GM10266 (cell line): ENCODE results near the gene SEC62.

Experiments used
- DNase-seq: peaks from one replicate; pipeline ENCODE4 v3.0.0; 2012; ENCODE audit errors: extremely low spot score
- TF ChIP-seq, protein P1 (sequence below): IDR thresholded peaks from 2 replicates; pipeline ENCODE4 v1.5.1; 2012; ENCODE audit warnings: mild to moderate bottlenecking, low read depth; ENCODE audit not compliant: control insufficient read depth, insufficient read depth; ENCODE audit errors: missing control alignments

SEC62 gene, protein sequence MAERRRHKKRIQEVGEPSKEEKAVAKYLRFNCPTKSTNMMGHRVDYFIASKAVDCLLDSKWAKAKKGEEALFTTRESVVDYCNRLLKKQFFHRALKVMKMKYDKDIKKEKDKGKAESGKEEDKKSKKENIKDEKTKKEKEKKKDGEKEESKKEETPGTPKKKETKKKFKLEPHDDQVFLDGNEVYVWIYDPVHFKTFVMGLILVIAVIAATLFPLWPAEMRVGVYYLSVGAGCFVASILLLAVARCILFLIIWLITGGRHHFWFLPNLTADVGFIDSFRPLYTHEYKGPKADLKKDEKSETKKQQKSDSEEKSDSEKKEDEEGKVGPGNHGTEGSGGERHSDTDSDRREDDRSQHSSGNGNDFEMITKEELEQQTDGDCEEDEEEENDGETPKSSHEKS

DNA sequence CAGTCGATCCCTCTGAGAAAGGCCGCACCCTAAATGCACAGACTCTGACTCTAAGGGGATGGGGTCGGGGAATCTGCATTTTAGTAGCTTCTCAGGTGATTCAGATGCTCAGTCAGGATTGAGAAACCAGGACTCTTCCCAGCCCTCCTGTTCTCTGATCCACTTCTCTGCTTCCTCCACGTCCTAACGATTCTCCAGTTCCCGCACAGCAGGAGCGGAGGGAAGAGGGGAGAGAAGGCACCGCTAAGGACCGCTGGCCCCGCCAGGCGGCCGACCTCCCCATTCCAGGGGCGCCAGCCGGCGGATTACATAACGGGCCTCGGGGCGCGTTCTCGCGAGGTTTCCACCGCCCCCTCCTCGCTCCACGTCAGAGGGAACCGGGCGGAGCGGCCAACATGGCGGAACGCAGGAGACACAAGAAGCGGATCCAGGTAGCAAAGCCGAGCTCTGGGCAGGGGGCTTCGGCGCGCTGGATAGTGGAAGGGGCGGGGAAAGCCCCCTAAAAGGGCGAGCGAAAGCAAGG lies at the start of gene SEC62:
Gene SEC62, plus strand, starts transcription at position 380 of the 523 bp plus-strand sequence. Its CDS starts 16 bp downstream, at position 396.
- TF ChIP-seq, protein P1, sequence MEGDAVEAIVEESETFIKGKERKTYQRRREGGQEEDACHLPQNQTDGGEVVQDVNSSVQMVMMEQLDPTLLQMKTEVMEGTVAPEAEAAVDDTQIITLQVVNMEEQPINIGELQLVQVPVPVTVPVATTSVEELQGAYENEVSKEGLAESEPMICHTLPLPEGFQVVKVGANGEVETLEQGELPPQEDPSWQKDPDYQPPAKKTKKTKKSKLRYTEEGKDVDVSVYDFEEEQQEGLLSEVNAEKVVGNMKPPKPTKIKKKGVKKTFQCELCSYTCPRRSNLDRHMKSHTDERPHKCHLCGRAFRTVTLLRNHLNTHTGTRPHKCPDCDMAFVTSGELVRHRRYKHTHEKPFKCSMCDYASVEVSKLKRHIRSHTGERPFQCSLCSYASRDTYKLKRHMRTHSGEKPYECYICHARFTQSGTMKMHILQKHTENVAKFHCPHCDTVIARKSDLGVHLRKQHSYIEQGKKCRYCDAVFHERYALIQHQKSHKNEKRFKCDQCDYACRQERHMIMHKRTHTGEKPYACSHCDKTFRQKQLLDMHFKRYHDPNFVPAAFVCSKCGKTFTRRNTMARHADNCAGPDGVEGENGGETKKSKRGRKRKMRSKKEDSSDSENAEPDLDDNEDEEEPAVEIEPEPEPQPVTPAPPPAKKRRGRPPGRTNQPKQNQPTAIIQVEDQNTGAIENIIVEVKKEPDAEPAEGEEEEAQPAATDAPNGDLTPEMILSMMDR = peak; percentile 78

GRCh38 chr3:169923189-169923588 lies 43.4 kb upstream of the SEC62 start:
- DNase-seq = no peak
- TF ChIP-seq, protein P1 = no peak

More for the DNA sequence above, at the start of gene SEC62:
- DNase-seq = peak; percentile 94

DNA sequence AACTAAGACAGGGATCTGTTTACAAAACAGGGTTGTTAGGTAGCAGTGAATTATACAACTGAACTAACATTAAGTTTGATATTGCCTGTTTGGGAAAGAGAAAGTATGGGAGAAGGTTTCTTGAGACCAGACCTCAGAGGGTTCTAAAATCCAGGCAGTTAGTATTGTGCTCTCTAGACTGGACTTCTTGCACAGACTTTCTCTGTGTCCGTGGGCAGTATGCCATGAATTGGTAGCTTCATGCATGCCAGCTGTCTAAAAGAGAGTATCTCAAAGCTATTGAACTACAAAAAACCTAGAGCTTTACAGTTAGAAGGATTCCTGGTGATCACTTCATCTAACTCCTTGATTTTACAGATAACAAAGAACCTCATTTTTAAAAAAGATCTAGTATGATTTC lies 42.8 kb upstream of the SEC62 start:
- TF ChIP-seq, protein P1 = no peak
- no peak for DNase-seq

DNA sequence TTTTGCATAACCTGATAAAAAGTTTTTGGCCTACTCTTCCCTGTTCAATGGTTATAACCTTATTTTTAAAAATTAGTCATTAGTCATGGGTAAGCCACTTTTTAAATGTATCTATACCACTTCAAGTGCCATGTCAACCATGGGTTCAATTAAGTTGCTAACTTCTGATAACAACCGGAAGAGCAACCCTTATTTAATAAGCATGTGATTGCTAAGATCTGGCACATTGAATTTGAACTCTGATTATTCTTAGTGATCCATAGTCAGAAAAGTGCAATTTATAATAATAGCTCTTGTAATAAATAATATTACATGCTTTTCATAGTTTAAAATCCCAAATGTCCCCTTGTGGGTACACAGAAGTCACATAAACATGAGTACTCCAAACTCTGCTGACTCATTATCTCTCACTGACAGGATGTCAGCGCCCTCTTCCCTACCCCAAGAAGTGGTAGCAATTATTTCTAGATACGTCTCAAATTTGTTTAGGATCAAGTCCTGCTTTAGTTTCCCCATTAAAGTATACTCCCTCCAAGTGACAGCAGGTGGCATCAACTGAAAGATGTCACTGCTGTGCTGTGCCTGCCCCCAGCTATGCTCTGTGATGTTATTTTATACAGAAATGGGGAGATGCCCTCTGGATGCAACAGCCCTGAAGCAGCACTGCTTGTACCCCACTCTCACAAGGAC lies 36.6 kb upstream of the SEC62 start:
- DNase-seq = peak; percentile 48
- TF ChIP-seq, protein P1 = peak; percentile 53

DNA sequence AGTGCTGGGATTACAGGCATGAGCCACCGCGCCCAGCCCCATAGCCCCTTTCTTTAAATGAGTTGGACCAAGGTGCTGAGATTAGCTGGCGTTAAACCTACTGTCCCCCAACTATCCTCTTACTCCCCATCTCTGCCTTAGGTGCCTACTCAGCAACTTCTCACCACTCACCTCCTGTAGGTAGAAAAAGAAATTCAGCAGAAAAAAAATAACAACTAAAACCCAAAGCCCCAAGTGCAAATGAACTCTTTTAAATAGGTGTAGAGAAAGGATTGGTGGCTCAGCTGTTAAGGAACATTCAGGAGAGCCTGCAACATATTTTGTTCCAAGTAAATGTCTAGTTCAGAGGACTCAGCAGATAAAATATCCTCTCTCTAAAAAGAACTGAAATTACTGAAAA lies 35.8 kb upstream of the SEC62 start:
- TF ChIP-seq, protein P1 = no peak

DNA sequence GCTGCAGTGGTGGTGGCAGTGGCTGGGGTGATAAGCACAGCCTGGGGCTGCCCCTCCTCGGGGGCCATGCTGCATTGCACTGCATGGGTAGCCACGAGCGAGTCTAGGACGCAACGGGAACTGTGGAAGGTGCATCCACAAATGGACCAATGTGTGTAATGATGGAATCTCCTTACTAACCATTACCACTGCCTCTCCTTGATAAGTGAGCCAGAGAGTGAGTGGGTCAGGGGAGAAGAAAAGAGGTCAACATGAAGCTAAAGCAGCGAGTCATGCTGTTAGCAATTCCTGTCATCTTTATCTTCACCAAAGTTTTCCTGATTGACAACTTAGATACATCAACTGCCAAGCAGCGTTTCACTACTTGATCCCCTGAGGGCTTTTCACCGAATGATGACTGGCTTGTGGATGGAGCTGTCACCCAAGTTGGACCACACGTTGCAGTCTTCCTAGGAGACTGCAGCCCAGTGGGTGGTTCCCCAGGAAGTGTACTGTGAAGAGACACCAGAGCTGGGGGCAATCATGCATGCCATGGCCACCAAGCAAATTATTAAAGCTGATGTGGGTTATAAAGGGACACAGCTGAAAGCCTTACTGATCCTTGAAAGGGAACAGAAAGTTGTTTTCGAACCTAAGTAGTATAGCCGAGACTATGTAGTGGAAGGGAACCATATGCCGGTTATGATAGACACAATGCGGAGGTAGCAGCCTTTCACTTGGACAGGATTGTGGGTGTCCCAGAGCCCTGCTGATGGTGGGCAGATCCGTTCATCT lies 34.7 kb upstream of the SEC62 start:
- peak; percentile 58 for DNase-seq

More for the DNA sequence above, 35.8 kb upstream of the SEC62 start:
- no peak for DNase-seq

More for the DNA sequence above, 34.7 kb upstream of the SEC62 start:
- TF ChIP-seq, protein P1 = no peak
